Adrenal gland (tissue), 12 donors: ENCODE results near the gene ERBB4. TPM values are rescaled to one million over a fixed set of nuclear protein-coding genes. Genes with fewer than 3 reads are reported as not detected.

Source experiments
- DNase-seq, 7 donors: peaks; one replicate each; pipeline ENCODE4 v3.0.0-alpha.2; 2019 to 2020
- H3K27ac ChIP-seq, 5 donors: fragments of 200-600 bp; sonication (generic) in 4 of 5; 1 replicate in 3 of 5; 2 replicates in 2 of 5; pipeline versions ENCODE4 v1.5.1 to v1.8.0; 2016 to 2020; ENCODE audit warnings: mild to moderate bottlenecking in 1 of 5
- H3K27me3 ChIP-seq: fragments of 200-600 bp; 2 replicates; pipeline ENCODE4 v1.8.0; 2021
- H3K36me3 ChIP-seq, 2 donors: fragments of 200-600 bp; replicated peaks in 1 of 2; 1 replicate in 1 of 2; 2 replicates in 1 of 2; pipeline versions ENCODE4 v1.5.1 to v1.8.0; 2018 to 2022
- H3K4me1 ChIP-seq, 2 donors: fragments of 200-600 bp; replicated peaks in 1 of 2; 1 replicate in 1 of 2; 2 replicates in 1 of 2; pipeline versions ENCODE4 v1.5.1 to v1.8.0; 2018 to 2021
- H3K4me3 ChIP-seq, 4 donors: fragments of 200-600 bp; sonication (generic) in 3 of 4; one replicate each; pipeline ENCODE4 v1.5.1; 2016 to 2018
- H3K9me3 ChIP-seq, 3 donors: fragments of 200-600 bp; sonication (generic) in 1 of 3; replicated peaks in 1 of 3; 1 replicate in 2 of 3; 2 replicates in 1 of 3; pipeline versions ENCODE4 v1.5.1 to v1.8.0; 2016 to 2021
- POLR2A ChIP-seq, 2 donors: fragments of 450-650 bp; IDR thresholded peaks; one replicate each; pipeline ENCODE4 v1.6.1; 2017; ENCODE audit warnings: antibody characterized with exemption in 2 of 2, mild to moderate bottlenecking in 2 of 2, moderate library complexity in 1 of 2
- WGBS, 4 donors: extraction: QIAGEN DNeasy Blood & Tissue Kit in 2 of 4; methylation state at CpG; one replicate each; pipeline versions ENCODE4 v1.1.5 to v1.1.7; 2013 to 2017; 5-methylcytosine and 5-hydroxymethylcytosine counted together
- intact Hi-C, 2 donors: fragments of 100-400 bp; cut with DNase I; formaldehyde crosslinking; loops; one replicate each; pipeline versions ENCODE4 v1.14.1 to v1.15.0; 2022 to 2023
- polyA plus RNA-seq, 3 donors: library from polyadenylated mRNA; stranded (reverse); fragments of 200-250 nt in 2 of 3; fragments of 350-450 nt in 1 of 3; fragmentation: Illumina TruSeq in 1 of 3; extraction: RNeasy Lipid Tissue Mini Kit (QIAGEN cat#74804) in 1 of 3; gene quantifications; one replicate each; pipeline ENCODE4 v1.2.3, GENCODE V29; 2013 to 2014
- total RNA-seq, 9 donors: library from RNA; depleted of rRNA in 4 of 9; stranded (reverse); fragments of >200 nt in 4 of 9; fragments of 120-200 nt in 1 of 9; fragmentation: NEBNext Ultra II Directional in 1 of 9; extraction: Animal tissue kit (Norgen Biotek cat#: 25700) in 1 of 9; gene quantifications; one replicate each; pipeline versions ENCODE4 v1.1.0 to v1.2.4, GENCODE V29; 2013 to 2023
- TF ChIP-seq, protein P1 (sequence below), 6 experiments: fragments of 450-650 bp in 4 of 6; fragments of 200-600 bp in 2 of 6; sonication (generic) in 1 of 6; IDR thresholded peaks; 1 replicate in 5 of 6; 2 replicates in 1 of 6; pipeline versions ENCODE4 v1.5.1 to v1.8.0; 2016 to 2021; ENCODE audit warnings: antibody characterized with exemption in 6 of 6, mild to moderate bottlenecking in 2 of 6, moderate library complexity in 1 of 6
- donor health status: healthy with polysubstance abuse.
- donor health status: Bipolar disorder and iron deficiency.
- donor health status: DM: yes; HTN: yes; CAD: no.
- donor health status: DM: no; HTN: no; CAD: no.
- donor health status: DM: no; HTN: no; CAD: no.
- donor health status: DM: yes; HTN: yes; CAD: no.

ERBB4 gene
- total and polyA plus RNA-seq, 12 donors, result 0.06 to 2.9 (median 0.49) TPM

DNA sequence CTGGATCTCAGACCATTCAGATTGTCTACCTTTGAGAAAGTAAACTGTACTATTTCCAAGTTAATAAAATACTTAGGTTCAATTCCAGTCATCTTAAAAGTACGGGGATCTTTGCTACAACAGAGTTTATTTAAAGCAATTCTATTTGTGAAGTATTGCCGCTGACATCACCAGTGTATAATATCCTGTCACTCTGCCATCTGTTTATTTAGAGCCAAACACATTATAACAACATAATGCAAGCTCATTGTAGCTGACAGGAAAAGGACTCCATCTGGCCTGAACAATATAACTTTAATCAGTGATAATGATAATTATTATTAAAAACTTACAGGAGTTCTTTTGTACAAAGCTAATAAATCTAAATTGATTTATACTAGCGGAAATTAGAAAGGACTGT, 786.8 kb downstream of the ERBB4 start:
- DNase-seq, result no peak
- 62 to 68% (median 67%) methylated on average over 3 of the region's 3 CpGs for WGBS, 4 donors
- H3K9me3 ChIP-seq, result no peaks in the 10 kb centered on the region
- no peaks in the 10 kb centered on the region for H3K36me3 ChIP-seq
- TF ChIP-seq POLR2A (IDR thresholded peaks at IDR 0.05), result no peak
- TF ChIP-seq, protein P1, sequence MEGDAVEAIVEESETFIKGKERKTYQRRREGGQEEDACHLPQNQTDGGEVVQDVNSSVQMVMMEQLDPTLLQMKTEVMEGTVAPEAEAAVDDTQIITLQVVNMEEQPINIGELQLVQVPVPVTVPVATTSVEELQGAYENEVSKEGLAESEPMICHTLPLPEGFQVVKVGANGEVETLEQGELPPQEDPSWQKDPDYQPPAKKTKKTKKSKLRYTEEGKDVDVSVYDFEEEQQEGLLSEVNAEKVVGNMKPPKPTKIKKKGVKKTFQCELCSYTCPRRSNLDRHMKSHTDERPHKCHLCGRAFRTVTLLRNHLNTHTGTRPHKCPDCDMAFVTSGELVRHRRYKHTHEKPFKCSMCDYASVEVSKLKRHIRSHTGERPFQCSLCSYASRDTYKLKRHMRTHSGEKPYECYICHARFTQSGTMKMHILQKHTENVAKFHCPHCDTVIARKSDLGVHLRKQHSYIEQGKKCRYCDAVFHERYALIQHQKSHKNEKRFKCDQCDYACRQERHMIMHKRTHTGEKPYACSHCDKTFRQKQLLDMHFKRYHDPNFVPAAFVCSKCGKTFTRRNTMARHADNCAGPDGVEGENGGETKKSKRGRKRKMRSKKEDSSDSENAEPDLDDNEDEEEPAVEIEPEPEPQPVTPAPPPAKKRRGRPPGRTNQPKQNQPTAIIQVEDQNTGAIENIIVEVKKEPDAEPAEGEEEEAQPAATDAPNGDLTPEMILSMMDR (IDR thresholded peaks at IDR 0.05), result no peak
- intact Hi-C loops, result no loop called here
- H3K27ac ChIP-seq, result no peak overlapping the region
- H3K4me3 ChIP-seq, result no peak overlapping the region
- no peaks in the 10 kb centered on the region for H3K4me1 ChIP-seq
- H3K27me3 ChIP-seq, result no peaks in the 10 kb centered on the region

DNA sequence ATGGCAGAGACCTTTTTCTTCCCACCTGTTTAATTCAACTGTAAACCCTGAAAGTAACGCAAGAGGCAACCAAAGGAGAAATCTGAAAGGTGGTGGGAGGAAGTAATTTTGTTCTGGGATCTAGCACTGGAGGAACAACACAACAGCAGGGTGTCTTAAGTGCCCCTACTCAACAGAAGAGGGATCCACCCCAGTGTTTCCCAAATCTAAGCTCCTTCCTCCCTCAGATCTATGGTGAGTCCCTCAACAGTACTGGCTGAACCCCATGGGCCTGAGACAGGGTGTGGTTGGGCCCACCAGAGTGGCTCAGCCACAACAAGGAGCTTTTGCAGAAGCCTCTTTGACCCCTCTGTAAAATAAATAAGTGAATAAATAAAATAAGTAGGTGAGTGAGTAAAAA, 790.3 kb downstream of the ERBB4 start:
- Histone ChIP-seq H3K27me3 (no peaks in the 10 kb centered on the region), H3K4me1 (no peaks in the 10 kb centered on the region), H3K36me3 (no peaks in the 10 kb centered on the region), H3K27ac (no peak overlapping the region), H3K9me3 (no peaks in the 10 kb centered on the region), H3K4me3 (no peak overlapping the region)
- no peak for DNase-seq
- 86 to 93% (median 89%) methylated on average over 1 of the region's 1 CpG for WGBS, 4 donors
- no peak for TF ChIP-seq POLR2A (IDR thresholded peaks at IDR 0.05)
- TF ChIP-seq, protein P1 (IDR thresholded peaks at IDR 0.05), result no peak
- intact Hi-C loops, result no loop called here

DNA sequence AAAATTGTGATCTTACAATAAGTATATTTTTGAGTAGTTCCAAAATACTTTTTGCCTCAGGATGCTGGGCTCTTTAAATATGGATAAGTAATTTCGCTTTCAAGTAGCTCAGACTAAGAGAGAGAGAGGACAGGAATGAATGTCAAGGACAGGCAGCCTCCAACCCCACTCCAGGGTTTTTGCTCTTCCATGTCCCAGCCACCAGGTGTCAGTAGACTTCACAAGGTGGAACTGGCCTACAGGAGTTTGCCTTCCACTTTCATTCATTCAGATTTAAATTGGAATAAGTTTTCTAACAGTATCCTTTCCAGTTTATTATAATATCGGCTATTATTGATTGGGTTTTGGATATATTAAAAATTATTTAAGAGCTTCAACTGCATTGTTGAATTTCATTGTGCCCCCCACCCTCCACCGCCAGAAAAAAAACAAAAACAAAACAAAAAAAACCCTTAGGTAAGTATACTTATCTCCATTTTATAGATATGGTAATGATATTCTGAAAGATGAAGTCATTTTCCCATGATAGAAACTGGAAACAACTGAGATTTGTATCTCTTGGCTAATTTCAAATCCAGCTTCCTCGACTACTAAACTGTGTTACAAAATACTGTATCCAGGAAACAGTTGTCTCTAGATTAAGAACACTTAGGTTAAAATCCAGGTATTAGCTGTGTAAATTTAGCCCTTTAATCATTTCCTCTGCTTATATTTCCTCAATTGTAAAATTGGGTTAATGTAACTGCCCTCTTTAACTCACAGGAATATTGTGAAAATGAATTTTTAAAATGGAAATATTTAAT, 793.1 kb downstream of the ERBB4 start:
- DNase-seq, result peak; percentile 56 to 85 (median 70)
- TF ChIP-seq POLR2A (IDR thresholded peaks at IDR 0.05), result no peak
- TF ChIP-seq, protein P1 (IDR thresholded peaks at IDR 0.05), result peak; percentile 62 to 84 (median 70)
- H3K27ac ChIP-seq, result no peak overlapping the region
- WGBS, 4 donors, result 45 to 50% (median 49%) methylated on average over 4 of the region's 4 CpGs
- H3K4me1 ChIP-seq, result no peaks in the 10 kb centered on the region
- H3K36me3 ChIP-seq, result no peaks in the 10 kb centered on the region
- H3K9me3 ChIP-seq, result no peaks in the 10 kb centered on the region
- no peak overlapping the region for H3K4me3 ChIP-seq
- intact Hi-C loops, result no loop called here
- H3K27me3 ChIP-seq, result no peaks in the 10 kb centered on the region

DNA sequence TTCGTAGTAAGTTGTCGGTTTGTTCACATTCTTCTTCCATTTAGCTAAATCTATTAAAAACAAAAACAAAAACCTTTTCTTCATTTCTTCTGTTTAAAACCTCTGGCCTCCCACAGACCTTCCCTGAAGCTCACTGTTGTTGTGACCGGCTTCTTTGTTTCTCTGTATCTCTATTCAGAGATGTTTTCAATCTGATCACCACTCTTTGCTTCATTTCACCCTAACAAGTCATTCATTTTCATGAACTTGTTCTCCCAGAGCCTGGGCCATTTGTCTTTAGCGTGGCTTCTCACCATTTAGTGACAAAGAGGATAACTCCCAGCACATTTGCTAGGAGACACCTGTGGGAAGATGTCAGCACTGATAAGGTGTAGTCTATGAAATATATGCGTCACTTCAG, 794.2 kb downstream of the ERBB4 start:
- intact Hi-C loops, result no loop called here
- Histone ChIP-seq H3K36me3 (no peaks in the 10 kb centered on the region), H3K9me3 (no peaks in the 10 kb centered on the region), H3K27me3 (no peaks in the 10 kb centered on the region), H3K27ac (no peak overlapping the region), H3K4me3 (no peak overlapping the region), H3K4me1 (no peaks in the 10 kb centered on the region)
- no peak for TF ChIP-seq POLR2A (IDR thresholded peaks at IDR 0.05)
- TF ChIP-seq, protein P1 (IDR thresholded peaks at IDR 0.05), result no peak
- WGBS, 4 donors, result 79 to 87% (median 80%) methylated on average over 5 of the region's 5 CpGs
- no peak for DNase-seq
